ENCODE data around the gene PDS5B.

DNA sequence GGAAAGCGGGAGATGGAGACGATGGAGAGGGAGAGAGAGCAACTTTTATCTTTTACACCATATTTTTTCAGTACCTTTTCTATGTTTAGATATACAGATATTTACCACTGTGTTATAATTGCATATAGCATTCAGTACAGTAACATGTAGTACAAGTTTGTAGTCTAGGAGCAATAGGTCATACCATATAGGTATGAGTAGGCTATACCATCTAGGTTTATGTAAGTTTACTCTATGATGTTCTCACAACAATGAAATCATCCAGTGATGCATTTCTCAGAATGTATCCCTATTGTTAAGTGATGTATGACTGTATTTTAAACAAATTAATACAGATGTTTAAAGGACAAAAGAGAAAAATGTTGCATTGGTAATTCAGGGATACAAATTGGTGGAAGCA lies 136.1 kb downstream of the PDS5B start:
- TF ChIP-seq, protein P1, sequence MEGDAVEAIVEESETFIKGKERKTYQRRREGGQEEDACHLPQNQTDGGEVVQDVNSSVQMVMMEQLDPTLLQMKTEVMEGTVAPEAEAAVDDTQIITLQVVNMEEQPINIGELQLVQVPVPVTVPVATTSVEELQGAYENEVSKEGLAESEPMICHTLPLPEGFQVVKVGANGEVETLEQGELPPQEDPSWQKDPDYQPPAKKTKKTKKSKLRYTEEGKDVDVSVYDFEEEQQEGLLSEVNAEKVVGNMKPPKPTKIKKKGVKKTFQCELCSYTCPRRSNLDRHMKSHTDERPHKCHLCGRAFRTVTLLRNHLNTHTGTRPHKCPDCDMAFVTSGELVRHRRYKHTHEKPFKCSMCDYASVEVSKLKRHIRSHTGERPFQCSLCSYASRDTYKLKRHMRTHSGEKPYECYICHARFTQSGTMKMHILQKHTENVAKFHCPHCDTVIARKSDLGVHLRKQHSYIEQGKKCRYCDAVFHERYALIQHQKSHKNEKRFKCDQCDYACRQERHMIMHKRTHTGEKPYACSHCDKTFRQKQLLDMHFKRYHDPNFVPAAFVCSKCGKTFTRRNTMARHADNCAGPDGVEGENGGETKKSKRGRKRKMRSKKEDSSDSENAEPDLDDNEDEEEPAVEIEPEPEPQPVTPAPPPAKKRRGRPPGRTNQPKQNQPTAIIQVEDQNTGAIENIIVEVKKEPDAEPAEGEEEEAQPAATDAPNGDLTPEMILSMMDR (IDR thresholded peaks at IDR 0.05), result no peak
- TF ChIP-seq POLR2A (IDR thresholded peaks at IDR 0.05), result no peak
